Esophagus muscularis mucosa (tissue), 4 donors: ENCODE results near the gene PLPPR2. TPM values are rescaled to one million over a fixed set of nuclear protein-coding genes. Genes with fewer than 3 reads are reported as not detected.
A peak's percentile ranks its signal among the peaks of the same experiment; 100 is the strongest.
"Not testable (repeated sequence)": the region's sequence is repeated elsewhere in the genome, so short reads cannot be mapped to it uniquely, and the experiment has no call there.

Experiments used
- DNase-seq: peaks from one replicate; pipeline ENCODE4 v3.0.0-alpha.2; 2017; ENCODE audit errors: extremely low spot score
- H3K27ac ChIP-seq, 4 donors: fragments of 200-600 bp; sonication (generic); replicated peaks in 1 of 4; 1 replicate in 3 of 4; 2 replicates in 1 of 4; pipeline ENCODE4 v1.5.1; 2016 to 2019; ENCODE audit warnings: mild to moderate bottlenecking in 1 of 4
- H3K27me3 ChIP-seq, 4 donors: fragments of 200-600 bp; sonication (generic); one replicate each; pipeline versions ENCODE4 v1.5.1 to v1.6.0; 2016 to 2019
- H3K36me3 ChIP-seq, 4 donors: fragments of 200-600 bp; sonication (generic); one replicate each; pipeline ENCODE4 v1.5.1; 2016 to 2019
- H3K4me1 ChIP-seq, 4 donors: fragments of 200-600 bp; sonication (generic); one replicate each; pipeline ENCODE4 v1.5.1; 2016 to 2019
- H3K4me3 ChIP-seq, 4 donors: fragments of 200-600 bp; sonication (generic); 1 replicate in 2 of 4; 2 replicates in 2 of 4; pipeline ENCODE4 v1.5.1; 2016 to 2019; ENCODE audit warnings: mild to moderate bottlenecking in 4 of 4, moderate library complexity in 1 of 4
- H3K9me3 ChIP-seq, 4 donors: fragments of 200-600 bp; sonication (generic); 1 replicate in 3 of 4; 2 replicates in 1 of 4; pipeline ENCODE4 v1.5.1; 2016 to 2019
- EP300 ChIP-seq: sonication (generic); formaldehyde crosslinking; IDR thresholded peaks from one replicate; pipeline ENCODE4 v1.6.1; 2017; ENCODE audit warnings: antibody characterized with exemption
- POLR2A ChIP-seq: fragments of 450-650 bp; IDR thresholded peaks from one replicate; pipeline ENCODE4 v1.6.1; 2017; ENCODE audit warnings: antibody characterized with exemption, moderate library complexity, mild to moderate bottlenecking, low read depth
- POLR2AphosphoS5 ChIP-seq, 2 donors: sonication (generic); formaldehyde crosslinking; IDR thresholded peaks; one replicate each; pipeline ENCODE4 v1.6.1; 2017; ENCODE audit warnings: antibody characterized with exemption in 2 of 2
- WGBS: methylation state at CpG from one replicate; pipeline ENCODE4 v1.1.5; 2018; 5-methylcytosine and 5-hydroxymethylcytosine counted together
- intact Hi-C: fragments of 100-400 bp; cut with DNase I; formaldehyde crosslinking; loops from one replicate; pipeline ENCODE4 v1.15.1; 2023
- total RNA-seq, 4 donors: library from RNA; depleted of rRNA; stranded (reverse); fragments of >200 nt; gene quantifications; one replicate each; pipeline versions ENCODE4 v1.1.0 to v1.2.1, GENCODE V29; 2016
- TF ChIP-seq, protein P1 (sequence below), 3 experiments: fragments of 200-600 bp in 2 of 3; fragments of 450-650 bp in 1 of 3; sonication (generic) in 2 of 3; IDR thresholded peaks; one replicate each; pipeline ENCODE4 v1.5.1; 2017 to 2019; ENCODE audit warnings: antibody characterized with exemption in 3 of 3, mild to moderate bottlenecking in 2 of 3, moderate library complexity in 1 of 3

PLPPR2 gene
- total RNA-seq, 4 donors from 2014 or later, result 32.0 to 49.8 (median 37.5) TPM

DNA sequence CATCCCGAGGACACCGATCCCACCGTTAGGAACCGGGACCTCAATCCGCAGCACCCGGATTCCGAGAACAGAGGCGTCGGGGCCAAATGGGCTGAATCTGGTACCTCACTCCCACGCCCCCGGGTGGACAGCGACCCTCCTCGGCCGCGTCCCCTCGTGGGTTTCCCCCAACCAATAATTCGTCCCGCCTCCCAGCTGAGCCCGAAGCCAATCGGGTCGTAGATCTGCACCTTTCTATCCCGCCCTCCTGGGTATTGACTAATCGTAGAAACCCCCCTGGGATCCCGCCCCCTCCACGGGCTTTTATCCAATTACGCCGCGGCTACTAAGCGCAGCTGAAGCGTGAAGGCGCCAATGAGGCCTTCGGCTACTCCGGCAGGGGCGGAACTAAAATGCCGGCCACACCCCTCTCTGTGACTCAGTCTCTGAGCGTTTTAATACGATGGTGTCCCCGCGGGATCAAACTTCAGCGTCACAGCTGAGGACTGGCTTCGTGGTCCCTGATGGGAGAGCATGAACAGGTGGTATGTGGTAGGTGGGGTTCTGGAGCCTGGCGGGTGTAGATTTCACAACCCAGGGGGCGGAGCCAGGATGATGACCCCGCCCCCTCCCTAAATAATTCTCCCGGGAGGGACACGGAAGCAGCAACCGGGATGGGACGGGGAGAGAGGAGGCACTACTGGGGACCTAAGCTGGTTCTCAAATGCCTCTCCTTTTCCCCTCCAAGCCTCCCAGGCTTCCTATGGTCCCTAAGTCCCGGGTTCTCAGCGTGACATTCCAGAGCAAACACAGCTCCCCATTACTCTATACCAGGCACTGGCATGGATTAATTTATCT lies 8.9 kb upstream of the PLPPR2 start, which contains the start of the genes CCDC159 and TMEM205:
CCDC159 (plus strand) TSS at position 416 of the 837 bp plus-strand sequence; CDS start at position 504, 88 bp downstream.
TMEM205 (minus strand) TSS at position 165 of the 837 bp plus-strand sequence. CDS start 649 bp downstream, outside the sequence.
- WGBS, result 0% methylated on average over 34 of the region's 50 CpGs

DNA sequence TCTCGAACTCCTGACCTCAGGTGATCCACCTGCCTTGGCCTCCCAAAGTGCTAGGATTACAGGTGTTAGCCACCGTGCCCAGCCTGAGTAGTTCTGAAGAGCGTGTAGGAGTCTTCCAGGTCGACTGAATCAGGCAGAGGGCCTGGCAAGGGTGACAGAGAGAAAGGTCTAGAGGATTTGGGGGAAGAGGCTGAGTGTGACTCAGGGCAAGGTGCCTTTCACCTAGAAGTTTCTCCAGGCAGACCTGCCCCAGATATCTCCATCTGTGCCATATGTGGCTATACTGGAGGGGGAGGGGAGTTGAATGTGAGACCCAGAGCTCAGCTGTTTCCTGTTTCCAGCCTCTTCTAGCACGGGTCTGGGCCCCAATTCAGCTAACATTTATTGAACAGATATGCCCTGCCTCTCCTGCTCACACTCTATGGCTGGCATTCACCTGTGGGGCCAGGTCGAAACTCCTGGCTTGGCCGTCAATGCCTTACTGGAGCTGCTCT lies 7.6 kb upstream of the PLPPR2 start:
- 87% methylated on average over 6 of the region's 7 CpGs for WGBS
- no peak for TF ChIP-seq POLR2AphosphoS5 (IDR thresholded peaks at IDR 0.05)
- no peak for TF ChIP-seq EP300
- TF ChIP-seq, protein P1, sequence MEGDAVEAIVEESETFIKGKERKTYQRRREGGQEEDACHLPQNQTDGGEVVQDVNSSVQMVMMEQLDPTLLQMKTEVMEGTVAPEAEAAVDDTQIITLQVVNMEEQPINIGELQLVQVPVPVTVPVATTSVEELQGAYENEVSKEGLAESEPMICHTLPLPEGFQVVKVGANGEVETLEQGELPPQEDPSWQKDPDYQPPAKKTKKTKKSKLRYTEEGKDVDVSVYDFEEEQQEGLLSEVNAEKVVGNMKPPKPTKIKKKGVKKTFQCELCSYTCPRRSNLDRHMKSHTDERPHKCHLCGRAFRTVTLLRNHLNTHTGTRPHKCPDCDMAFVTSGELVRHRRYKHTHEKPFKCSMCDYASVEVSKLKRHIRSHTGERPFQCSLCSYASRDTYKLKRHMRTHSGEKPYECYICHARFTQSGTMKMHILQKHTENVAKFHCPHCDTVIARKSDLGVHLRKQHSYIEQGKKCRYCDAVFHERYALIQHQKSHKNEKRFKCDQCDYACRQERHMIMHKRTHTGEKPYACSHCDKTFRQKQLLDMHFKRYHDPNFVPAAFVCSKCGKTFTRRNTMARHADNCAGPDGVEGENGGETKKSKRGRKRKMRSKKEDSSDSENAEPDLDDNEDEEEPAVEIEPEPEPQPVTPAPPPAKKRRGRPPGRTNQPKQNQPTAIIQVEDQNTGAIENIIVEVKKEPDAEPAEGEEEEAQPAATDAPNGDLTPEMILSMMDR (IDR thresholded peaks at IDR 0.05), result no peak
- no peak for TF ChIP-seq POLR2A
- Histone ChIP-seq H3K4me3 (no peak overlapping the region), H3K4me1 (peaks cover 25 to 46% (median 42%) of the 10 kb centered on the region in 4 donors), H3K9me3 (peaks cover 0 to 9% (median 4%) of the 10 kb centered on the region in 4 donors), H3K27me3 (no peaks in the 10 kb centered on the region), H3K36me3 (peaks cover 0 to 12% (median 9%) of the 10 kb centered on the region in 4 donors), H3K27ac (peak overlapping the region; percentile 88 to 93 (median 90))
- no peak for DNase-seq
- intact Hi-C loops, result no loop called here

More for the DNA sequence above, 8.9 kb upstream of the PLPPR2 start, which contains the start of the genes CCDC159 and TMEM205:
- Histone ChIP-seq H3K4me3 (peak within 1 kb of the TSS; percentile 63 to 84 (median 74)), H3K27ac (peak within 1 kb of the TSS; percentile 88 to 93 (median 90)), H3K36me3 (peaks cover 0 to 23% (median 21%) of the 10 kb centered on the region in 4 donors), H3K9me3 (peaks cover 0 to 9% (median 4%) of the 10 kb centered on the region in 4 donors), H3K27me3 (no peaks in the 10 kb centered on the region), H3K4me1 (peaks cover 25 to 46% (median 43%) of the 10 kb centered on the region in 4 donors)
- intact Hi-C loops, result no loop called here
- peak; percentile 100 for DNase-seq
- TF ChIP-seq, protein P1 (IDR thresholded peaks at IDR 0.05), result peak in 1 of 3 experiments; percentile 8
- no peak for TF ChIP-seq EP300
- TF ChIP-seq POLR2A, result peak; percentile 81
- TF ChIP-seq POLR2AphosphoS5 (IDR thresholded peaks at IDR 0.05), result peak; percentile 93 to 97

DNA sequence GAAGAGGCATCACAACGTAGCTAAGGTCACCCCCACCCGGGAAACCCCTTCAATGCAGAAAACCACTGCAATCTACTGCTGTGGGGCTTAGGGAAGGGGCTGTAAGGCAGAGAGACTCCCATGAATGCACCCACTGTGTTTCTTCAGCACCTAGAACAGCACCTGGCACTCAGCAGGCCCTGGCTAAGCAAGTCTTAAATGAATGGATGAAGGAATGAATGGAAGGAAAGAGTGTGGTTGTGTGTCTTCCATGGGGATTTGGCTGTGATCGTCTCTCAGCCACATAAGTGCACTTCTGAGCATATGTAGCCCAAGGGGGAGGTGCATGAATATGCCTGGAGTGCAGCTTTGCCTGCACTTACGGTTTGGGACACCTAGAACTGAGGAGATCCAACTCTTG lies 6.1 kb upstream of the PLPPR2 start:
- DNase-seq, result no peak
- intact Hi-C loops, result no loop called here
- WGBS, result 100% methylated on average over 4 of the region's 4 CpGs
- Histone ChIP-seq H3K4me1 (peaks cover 19 to 30% (median 28%) of the 10 kb centered on the region in 4 donors), H3K27ac (no peak overlapping the region), H3K27me3 (no peaks in the 10 kb centered on the region), H3K36me3 (peaks cover 0 to 2% (median 0%) of the 10 kb centered on the region in 4 donors), H3K4me3 (no peak overlapping the region), H3K9me3 (peaks cover 0 to 9% (median 4%) of the 10 kb centered on the region in 4 donors)
- no peak for TF ChIP-seq POLR2AphosphoS5 (IDR thresholded peaks at IDR 0.05)
- TF ChIP-seq EP300, result no peak
- TF ChIP-seq POLR2A, result no peak
- TF ChIP-seq, protein P1 (IDR thresholded peaks at IDR 0.05), result no peak

- H3K9me3 ChIP-seq, H3K4me3 ChIP-seq, H3K27ac ChIP-seq, H3K27me3 ChIP-seq, DNase-seq, intact Hi-C loops: not testable (repeated sequence)
- WGBS, result 93% methylated on average over 4 of the region's 4 CpGs
- Histone ChIP-seq H3K36me3 (peaks cover 0 to 16% (median 7%) of the 10 kb centered on the region in 4 donors), H3K4me1 (peaks cover 5 to 28% (median 25%) of the 10 kb centered on the region in 4 donors)
Observed at GRCh38 chr19:11354102-11354501, 1.1 kb upstream of the PLPPR2 start.

- intact Hi-C loops, result no loop called here
- no peak for DNase-seq
Observed at GRCh38 chr19:11356074-11356397, 804 bp downstream of the PLPPR2 start.

More at GRCh38 chr19:11356074-11356397, 804 bp downstream of the PLPPR2 start:
- TF ChIP-seq EP300, result no peak
- Histone ChIP-seq H3K27ac (peak overlapping the region; percentile 79 to 84 (median 82)), H3K27me3 (no peaks in the 10 kb centered on the region), H3K36me3 (peaks cover 6 to 31% (median 25%) of the 10 kb centered on the region in 4 donors), H3K9me3 (no peaks in the 10 kb centered on the region), H3K4me1 (peaks cover 5 to 28% (median 25%) of the 10 kb centered on the region in 4 donors), H3K4me3 (peak overlapping the region; percentile 73 to 83 (median 80))
- WGBS, result 80% methylated on average over 3 of the region's 6 CpGs
